Activated naive CD4-positive, alpha-beta T cell treated with anti-CD3 and anti-CD28 coated beads, Interleukin-2, amount 50 U/mL, for 16 hours (primary cell): Measurements from ENCODE around the gene ABCA4.

Experiments used
- DNase-seq: peaks from one replicate; pipeline ENCODE4 v3.0.0-alpha.2; 2020

Gene ABCA4

DNA sequence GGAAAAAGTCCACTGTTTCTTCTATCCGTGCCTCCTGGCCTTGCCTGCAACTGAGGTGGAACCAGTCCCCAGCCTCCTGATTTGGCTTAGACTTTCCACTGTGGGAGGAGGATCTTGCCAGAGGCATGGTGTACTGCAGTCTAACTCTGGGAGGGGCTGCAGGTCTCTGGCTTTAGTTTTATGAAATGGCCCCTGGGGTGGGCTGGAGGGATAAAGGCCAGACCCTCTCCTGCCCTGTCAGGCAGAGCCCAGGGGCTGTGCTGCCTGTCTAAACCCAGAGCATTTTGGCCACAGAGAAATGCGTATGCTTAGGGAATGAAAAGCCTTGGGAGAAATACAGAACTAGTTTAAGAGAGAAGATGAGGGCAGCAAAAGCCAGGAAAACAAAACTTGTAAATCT, 73.0 kb downstream of the ABCA4 start:
- no peak for DNase-seq

DNA sequence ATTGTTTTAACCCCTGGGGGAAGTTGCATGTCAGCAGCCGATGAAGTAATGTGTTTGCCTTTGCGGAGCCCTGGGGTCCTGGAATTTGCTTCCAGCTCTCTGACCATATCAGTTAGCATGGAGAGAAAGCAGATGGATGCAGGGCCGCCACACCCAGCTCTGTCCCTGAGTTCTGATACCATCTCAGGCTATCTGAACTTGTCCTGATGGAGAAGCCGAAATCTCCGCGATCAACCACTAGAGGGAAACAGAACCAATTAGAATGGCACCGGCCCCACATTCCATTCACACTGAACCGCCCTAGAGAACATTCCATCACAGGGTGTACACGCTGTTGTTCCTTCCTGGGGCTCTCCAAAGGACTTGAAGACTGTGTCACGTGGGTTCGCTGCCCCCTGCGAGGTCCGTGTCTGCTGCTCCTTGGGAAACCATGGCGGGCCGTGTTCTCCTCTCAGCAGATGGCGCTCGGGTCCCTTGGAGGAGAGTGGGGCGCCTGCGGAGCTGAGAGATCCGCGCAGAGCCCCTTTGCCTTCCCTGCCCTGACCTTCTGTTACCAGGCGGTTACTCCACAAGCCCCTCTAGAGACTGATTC, 75.4 kb downstream of the ABCA4 start:
- DNase-seq = peak; percentile 34

DNA sequence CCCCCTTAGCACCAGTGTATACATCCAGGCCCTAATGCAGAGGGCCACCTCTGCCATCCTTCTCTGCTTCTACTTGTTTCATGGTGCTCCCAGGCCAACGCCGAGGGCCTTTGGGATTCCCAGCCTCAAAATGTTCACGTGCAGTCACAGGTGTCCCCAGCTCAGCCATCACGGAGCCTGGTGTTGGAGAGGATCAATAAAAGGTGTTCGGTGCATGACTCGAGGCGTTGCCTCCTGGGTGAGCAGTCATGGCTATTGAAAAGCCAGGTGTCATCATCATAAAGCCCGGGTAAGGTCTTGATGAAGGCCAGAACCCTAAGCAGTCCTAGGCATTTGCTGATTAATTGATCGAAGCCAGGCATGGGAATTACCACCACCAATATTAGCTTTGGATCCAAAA, 76.1 kb downstream of the ABCA4 start:
- no peak for DNase-seq

DNA sequence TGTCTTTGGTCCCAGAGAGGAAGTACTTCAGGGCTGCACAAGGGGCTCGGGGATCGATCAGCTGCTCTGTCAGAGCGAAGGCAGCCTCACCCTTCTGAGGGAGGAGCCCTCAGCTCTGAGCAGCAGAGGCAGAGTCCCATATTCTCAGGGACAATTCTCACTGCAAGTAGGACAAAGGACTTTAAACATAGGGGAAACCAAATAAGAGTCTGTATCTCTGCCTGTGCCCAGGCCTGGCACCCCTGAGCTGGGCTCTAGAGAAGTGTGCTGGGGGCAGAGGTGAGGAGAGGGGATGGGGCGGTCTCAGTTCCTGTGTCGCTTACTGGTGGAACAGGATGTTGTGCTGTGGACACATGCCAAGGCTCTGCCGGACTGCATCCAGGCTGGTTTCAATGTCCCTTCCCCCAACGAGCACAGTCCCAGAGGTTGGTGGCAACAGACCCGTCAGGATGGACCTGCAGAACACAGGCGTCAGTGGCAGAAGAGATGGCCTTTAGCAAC, 76.6 kb downstream of the ABCA4 start:
- DNase-seq = no peak

DNA sequence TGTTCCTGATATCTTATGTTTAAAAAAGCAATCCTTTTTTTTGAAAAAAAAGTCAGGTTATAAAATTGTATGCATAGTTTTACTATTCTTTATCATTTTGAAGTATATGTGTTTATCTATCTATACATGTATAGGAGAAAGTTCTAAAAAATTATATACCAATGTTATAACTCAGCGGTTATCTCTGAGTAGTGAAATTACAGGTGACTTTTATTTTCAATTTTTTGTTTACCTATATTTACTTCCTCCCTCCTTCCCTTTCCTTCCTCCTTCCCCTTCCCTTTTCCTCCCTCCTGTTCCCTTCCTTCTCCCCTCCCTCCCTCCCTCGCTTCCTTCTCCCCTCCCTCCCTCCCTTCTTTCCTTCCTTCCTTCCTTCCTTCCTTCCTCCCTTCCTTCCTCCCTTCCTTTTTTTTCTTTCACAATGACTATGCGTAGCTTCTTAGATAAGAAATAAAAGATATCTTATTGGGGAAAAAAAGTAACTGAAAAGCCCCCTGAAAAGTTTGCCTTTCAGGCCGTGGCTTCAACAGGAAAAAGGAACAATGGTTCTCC, 77.1 kb downstream of the ABCA4 start:
- no peak for DNase-seq

DNA sequence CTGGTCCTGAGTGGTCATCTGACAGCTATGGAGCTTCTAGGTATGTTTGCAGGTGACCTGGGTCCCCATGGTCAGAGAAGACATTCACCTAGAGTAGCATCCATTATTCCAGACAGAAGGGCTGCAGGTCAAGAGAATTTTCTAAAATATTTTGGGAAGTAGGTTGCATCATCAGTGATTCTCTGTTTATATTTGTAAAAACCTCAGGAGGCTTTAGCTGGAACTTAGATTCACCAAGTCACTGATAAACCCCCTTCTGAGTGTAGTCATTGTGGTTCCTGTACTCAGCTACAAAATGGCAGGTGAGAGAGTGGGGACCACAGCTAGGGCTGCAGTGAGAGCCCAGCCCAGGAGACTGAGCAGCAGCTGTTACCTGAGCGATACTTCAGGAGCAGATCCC, 78.6 kb downstream of the ABCA4 start:
- DNase-seq = no peak

DNA sequence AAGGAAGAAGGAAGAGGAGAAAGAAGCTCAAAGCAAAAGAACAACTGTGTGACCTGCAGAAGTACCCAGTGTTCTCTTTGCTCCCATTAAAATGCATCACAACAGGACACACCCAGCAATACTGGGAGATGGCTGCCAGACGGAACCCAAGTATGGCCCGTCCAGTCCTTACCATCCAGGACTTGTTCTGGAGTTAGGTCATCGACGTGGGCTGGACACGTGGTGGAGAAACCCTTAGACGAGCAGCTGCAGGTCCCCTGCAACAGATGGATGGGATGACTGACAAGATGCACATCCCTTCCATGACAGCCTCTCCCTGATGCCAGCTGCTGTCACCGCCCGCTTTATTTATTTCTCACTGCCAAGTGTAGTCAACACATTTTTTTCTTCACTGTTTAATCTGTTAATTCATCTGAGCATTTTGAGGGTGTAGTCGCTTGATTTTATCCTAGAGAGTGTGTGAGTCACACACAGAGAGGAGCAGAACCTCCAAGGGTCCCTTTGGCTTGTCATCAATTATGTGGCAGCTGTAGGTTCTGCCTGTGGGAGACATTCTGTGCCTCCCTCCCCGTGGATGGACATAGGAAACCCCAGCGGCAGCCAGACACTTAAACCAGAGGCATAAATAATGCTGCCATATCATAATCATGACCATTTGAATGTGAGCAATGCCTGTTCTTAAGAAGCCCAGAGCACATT, 80.9 kb downstream of the ABCA4 start:
- DNase-seq = no peak

DNA sequence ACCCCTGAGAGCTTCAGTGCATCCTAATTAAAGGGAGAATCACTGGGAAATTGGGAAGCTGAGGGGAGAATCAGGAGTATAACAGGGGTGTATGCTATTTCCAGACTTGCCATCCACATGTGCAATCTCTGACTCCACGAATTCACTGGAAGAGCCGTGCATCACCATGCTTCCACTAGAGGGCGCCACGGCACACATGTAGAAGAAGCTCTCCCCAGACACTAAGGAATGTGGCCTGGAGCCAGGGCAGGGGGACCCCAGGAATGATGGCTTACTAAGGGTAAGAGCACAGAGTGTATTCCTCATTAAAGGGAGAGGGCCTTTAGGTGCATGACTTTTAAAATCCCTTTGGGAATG, 81.5 kb downstream of the ABCA4 start:
- DNase-seq = peak; percentile 48

DNA sequence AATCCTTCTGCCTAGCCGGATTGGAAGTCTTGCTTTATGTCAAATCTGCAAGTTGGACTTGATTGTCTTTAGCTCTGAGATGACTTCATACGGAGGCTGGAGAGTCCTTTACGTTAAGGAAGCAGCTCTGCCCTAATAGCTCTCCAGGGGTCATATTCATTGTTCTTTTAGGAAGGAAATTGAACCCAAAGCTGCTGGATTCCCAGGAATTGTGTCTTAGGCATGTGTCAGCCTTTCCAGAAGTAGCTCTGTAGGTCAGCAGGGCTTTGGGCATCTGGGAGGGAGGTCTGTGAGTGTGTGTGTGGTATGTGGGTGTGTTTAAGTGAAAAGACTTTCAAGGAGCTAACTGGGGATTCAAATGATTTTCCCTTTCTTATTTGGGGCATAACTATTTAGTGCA, 82.4 kb downstream of the ABCA4 start:
- DNase-seq = no peak

DNA sequence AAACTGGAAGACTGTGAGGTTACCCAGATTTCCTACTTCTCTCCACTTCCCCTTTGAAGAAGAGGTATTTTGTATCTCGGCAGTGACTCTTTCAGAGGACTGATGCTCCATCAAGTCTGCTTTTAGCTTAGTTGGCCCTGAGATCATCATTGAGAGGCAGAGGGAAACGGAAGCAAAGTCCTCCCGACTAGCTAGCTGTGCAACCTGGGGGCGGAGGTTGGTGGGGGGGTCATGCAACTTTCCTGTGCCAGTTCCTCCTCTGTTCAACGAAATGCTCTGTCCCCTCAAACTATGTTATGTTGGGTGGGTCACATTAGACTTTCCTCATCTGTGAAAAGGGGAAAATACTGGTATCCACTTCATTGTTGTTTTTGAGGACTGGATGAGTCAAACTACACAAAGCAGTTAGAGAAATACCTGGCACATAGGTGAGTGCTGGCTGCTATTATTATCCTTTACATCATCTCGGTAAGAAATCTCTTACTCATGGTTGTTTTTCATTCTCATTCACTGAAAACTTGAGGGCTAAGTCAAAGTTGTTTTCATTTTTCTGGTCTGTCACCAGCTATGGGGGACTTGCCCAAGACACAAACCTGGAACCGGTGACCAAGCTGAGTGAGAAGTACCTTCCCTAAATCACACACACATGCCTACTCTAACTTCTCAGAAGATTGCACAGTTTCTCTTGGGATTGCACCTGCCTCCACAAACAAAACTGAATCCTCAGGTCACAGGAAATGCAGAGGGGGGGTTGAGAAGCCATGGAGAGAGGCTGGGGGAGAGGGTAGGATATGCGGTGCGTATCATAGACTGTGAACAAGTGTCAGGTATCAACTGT, 83.3 kb downstream of the ABCA4 start:
- DNase-seq = no peak

DNA sequence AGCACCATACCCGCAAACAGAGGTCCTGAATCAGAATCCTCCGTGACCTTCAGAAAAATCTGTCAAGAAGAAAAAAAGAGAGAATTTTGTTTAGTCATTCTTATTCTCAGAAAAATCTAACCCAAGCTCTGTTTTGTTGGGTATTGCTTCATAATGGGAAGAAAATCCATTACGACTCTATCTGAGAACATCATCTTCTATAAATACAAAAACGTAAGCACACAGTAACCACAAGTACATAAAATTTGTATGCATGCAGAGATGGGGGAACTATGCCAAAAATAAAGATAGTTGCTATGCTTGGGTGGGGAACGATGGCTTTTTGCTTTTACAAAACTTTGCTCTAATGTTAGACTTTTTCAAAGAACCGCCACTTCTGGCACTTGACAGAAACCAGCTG, 84.2 kb downstream of the ABCA4 start:
- no peak for DNase-seq

DNA sequence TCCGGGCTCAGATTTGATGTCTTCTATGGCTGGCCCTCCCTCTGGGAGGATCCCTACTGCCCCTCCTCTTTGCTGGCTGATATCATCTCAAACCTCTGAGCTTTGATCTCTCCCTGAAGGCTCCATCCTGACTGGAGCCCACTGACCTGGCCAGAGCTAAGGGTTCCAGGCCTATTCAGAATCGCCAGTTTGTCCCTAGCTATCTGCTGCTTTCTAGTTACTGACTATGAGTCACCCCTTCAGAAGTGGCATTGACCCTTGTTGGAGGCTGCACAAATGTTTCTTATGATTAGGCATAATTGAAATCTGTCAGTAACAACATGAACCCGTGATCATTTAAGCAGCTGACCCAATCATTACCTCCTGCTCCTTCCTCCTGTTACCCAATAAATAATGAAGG, 87.1 kb downstream of the ABCA4 start:
- no peak for DNase-seq

DNA sequence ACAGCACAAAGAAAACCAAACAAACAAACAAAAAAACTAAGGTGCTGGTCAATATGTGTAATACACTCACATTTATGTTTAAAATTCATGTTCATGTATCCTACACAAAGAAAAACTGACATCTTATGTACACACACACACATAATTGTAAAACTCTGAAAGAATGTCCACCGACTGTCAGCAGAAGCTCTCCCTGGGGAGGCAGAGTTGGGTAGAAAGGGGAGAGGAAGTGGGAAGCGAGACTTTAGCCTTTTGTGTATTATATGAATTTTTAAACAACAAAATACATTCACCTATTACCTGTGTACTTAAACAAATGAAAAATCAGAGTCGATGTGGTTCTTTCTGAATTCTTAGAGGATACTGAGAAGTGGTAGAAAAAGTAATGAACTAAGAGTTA, 88.3 kb downstream of the ABCA4 start:
- DNase-seq = no peak

DNA sequence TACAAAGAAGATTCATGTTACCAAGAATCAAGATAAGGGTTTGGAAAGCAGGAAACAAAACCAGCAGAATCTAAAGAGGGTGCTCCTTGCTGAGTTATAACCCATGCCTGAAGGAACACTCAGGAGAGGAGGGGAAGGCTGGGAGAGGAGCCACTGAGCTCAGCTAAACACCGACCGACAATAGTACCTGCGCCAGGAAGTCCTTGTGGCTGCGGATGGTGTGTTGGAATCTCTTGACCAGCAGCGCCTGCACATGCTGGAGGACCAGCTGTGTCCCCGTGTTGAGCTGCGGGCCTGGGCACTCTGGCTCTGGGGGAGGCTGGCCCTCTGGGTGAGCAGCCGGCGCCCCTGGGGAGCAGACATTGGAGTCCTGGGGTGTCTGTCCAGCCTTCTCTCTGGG, 89.4 kb downstream of the ABCA4 start:
- no peak for DNase-seq

DNA sequence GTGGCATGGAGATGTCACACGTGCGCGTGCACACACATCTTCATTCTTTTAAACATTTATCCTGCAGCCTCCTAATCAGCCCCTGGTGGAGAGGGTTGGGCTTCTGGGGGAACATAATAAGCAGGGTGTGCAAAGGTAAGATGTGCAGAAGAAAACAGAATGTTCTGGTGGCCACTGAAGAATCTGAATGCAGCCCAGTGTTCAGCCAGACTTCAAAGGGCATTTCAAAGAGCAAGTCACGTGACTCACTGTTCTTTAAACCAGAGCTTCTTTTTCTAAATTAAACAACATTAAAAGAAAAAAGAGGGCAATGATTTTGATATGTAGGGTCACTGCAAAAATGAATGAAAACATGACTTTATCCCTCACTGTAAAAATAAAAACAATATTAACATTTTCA, 89.8 kb downstream of the ABCA4 start:
- DNase-seq = no peak

DNA sequence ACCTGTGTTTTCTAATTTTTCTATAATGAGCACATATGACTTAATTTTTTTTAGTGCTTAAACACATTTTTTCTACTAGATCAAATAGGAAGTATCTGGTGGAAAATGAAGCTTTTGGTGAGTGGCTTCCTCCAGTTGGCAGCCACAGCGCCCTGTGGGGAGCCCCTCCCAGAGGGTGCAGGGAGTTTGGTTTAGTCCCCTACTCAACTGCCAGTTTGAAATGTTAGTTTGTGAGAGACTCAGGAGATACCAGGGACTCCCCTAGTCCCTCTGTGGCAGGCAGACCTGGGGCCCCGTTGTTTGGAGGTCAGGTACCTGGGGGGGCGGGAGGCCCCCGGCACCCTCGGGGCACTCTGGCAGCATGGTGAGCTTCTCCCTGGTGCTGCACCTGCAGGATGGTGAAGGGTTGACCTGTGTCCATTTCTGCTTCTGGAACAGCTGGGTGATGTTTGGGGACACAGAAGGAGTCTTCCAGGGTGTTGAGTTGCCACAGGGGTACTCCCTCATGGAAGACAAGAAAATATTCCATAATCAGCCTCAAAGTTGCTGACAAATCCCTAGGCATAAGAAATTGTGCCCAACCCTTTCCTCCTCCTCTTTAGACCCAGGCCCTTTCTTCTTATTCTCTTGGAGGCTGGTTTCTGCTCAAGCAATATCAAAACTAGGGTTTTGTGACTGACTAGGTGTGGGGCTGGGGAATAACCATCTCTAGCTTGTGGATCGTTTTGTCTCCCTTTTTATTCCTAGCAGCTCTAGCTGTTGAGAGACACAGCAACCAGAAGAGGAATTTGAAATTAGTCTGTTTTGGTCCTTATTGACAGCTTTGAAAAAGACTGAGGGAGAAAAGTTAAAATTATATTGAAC, 91.6 kb downstream of the ABCA4 start:
- no peak for DNase-seq

DNA sequence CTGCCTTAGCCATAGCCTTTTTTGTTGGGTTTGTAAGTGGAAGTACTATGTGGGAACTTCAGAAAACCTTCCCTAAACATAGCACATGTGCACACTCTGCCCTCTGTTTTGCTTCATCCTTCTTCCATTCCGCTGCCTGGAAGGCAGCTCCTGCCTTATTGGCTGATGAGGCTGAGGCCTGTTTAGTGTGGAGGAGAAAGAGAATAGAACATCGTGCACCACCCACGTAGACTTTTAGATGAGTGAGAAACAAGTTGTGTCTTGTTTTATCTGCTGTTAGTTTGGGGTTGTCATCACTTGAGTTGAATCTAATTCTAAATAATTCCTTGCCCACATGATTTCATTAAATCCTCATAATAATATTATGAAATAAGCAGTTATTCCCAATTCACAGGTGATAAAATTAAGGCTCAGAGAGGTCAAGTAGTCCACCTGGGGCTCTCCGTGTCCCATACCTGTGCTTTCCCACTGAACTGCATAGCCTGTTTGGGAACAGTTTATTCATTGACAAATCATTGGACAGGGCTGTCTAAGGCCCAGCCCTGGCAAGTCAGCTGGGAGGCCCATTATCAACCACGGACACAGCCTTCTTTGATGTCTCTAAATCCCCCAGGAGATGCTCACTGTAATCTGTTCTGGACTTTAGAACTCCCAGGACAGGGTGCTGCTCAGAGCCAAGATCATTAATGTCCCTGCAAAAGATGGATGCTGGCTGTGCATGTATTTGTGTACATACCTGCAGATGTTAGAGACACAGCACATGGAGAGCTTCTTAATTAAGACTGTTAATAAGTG, 93.0 kb downstream of the ABCA4 start:
- DNase-seq = no peak

DNA sequence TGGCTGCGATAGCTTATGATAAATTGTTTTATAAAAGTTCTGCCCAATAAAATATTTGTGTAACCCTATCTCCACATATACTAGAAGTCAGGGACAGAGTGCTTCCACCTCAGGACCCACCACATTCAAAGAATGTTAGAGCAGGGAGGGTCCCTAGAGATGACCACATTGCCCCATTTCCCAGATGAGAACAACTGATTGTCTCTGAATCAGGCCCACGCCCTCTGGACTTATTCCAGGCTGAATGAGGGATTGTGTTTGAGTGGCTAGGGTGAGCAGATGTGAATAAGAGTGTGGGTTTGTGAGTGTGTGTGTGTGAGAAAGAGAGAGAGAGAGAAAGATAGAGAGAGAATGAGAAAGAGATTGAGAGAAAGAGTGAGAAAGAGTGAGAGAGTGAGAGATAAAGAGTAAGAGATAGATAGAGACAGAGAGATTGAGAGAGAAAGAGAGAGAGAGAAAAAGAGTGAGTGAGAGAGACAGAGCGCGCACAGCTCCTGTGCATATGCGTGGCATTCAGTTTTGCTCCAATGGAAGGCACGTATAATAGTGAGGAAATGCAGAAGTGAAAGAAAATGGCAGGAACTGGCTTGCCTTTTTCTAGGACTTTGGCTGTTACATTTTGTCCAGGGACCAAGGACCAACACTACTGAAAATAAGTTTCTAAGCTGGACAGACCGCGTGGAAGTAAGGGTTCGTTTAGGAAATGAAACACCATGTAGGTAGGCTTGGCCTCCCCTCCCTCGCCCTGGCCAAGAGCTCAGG, 94.1 kb downstream of the ABCA4 start:
- no peak for DNase-seq

DNA sequence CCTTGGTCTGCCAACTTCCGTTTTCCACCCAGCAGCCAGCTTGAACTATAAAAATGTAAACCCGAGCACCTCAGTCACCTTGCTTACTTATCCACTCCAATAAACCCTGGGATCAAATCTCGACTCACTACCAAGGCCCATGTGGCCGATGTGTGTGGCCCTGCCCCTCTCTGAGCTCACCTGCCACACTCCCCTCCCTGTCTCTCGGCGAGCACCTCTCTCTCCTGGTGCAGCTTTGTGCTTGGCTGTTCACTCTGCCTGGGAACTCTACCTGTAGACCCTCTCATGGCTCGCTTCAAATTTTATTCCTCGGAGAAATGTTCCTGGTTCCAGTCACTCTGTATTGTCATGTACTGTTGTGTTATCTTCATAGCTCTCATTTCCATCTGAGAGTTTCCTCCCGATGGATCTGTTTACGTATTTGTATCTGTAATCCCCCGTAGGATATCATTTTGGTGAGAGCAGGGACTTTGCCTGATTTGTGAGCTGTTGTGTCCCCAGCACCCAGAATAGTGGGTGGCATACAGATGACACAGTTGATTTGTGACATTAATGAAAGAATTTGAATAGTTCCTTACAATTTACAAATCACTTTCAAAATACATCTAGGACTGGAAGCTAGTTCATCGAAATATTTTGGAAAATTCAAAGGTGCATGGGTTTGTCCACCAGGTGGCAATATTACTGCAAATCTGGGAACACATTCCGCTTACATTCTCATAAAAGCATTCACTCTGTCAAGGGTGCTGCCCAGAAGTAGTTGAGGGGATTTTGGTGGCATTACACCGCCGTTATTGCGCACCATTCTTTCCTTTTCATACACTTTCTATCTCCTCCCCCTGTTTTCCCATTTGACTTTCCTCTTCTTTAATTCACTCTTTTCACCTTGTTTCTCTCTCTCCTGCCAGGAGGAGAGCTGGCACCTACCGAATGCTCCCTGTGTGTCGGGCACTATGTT, 95.3 kb downstream of the ABCA4 start:
- no peak for DNase-seq
